HG02798 (cell line): ENCODE data around the gene ALG12.

Experiments used
- ATAC-seq: cut with Tn5 transposase; IDR thresholded peaks from one replicate; pipeline ENCODE4 v1.9.1; 2021; ENCODE audit warnings: mild to moderate bottlenecking; ENCODE audit not compliant: unreplicated experiment, poor library complexity

ALG12 gene

GRCh38 chr22:49916831-49917230 lies 1.4 kb downstream of the ALG12 start:
- no peak for ATAC-seq

GRCh38 chr22:49915610-49916009 lies 2.6 kb downstream of the ALG12 start:
- no peak for ATAC-seq

GRCh38 chr22:49914256-49914655 lies 4.0 kb downstream of the ALG12 start:
- ATAC-seq: no peak

- no peak for ATAC-seq
Observed at GRCh38 chr22:49913446-49913845, 4.8 kb downstream of the ALG12 start.

- no peak for ATAC-seq
Observed at GRCh38 chr22:49913026-49913425, 5.2 kb downstream of the ALG12 start.

- ATAC-seq: no peak
Observed at GRCh38 chr22:49911881-49912625, 6.2 kb downstream of the ALG12 start.

GRCh38 chr22:49910229-49911155 lies 7.7 kb downstream of the ALG12 start:
- ATAC-seq: no peak

- ATAC-seq: no peak
Observed at GRCh38 chr22:49909476-49910205, 8.6 kb downstream of the ALG12 start.

GRCh38 chr22:49907807-49908206 lies 10.4 kb downstream of the ALG12 start:
- no peak for ATAC-seq

GRCh38 chr22:49906799-49907290 lies 11.4 kb downstream of the ALG12 start:
- no peak for ATAC-seq

- no peak for ATAC-seq
Observed at GRCh38 chr22:49906071-49906798, 12.0 kb downstream of the ALG12 start.

- ATAC-seq: no peak
Observed at GRCh38 chr22:49905465-49905864, 12.8 kb downstream of the ALG12 start.

- no peak for ATAC-seq
Observed at GRCh38 chr22:49904040-49904369, 14.2 kb downstream of the ALG12 start.

- no peak for ATAC-seq
Observed at GRCh38 chr22:49903322-49904039, 14.8 kb downstream of the ALG12 start.

- ATAC-seq: no peak
Observed at GRCh38 chr22:49901457-49901856, 16.8 kb downstream of the ALG12 start.

- ATAC-seq: no peak
Observed at GRCh38 chr22:49900441-49901230, 17.6 kb downstream of the ALG12 start.

- ATAC-seq: no peak
Observed at GRCh38 chr22:49899530-49899929, 18.7 kb downstream of the ALG12 start.

- no peak for ATAC-seq
Observed at GRCh38 chr22:49897015-49897684, 21.1 kb downstream of the ALG12 start.
